Karpas-422 (cell line): ENCODE measurements around the gene COMMD1. TPM values are rescaled to one million over a fixed set of nuclear protein-coding genes. Genes with fewer than 3 reads are reported as not detected.
"Not testable (repeated sequence)": the region's sequence is repeated elsewhere in the genome, so short reads cannot be mapped to it uniquely, and the experiment has no call there.

ENCODE experiments used
- DNase-seq: peaks from one replicate; pipeline ENCODE4 v3.0.0-alpha.2; 2015
- H2AFZ ChIP-seq: fragments of 200-600 bp; sonication (generic); 2 replicates; pipeline ENCODE4 v1.6.1; 2014; ENCODE audit warnings: antibody characterized with exemption, low read length, mixed read lengths
- H3K27ac ChIP-seq: fragments of 200-600 bp; sonication (generic); 2 replicates; pipeline ENCODE4 v1.5.1; 2014; ENCODE audit warnings: mild to moderate bottlenecking, low read length, moderate library complexity
- H3K27me3 ChIP-seq: fragments of 200-600 bp; sonication (generic); 2 replicates; pipeline ENCODE4 v1.6.1; 2014; ENCODE audit warnings: low read length, mixed read lengths
- H3K36me3 ChIP-seq: fragments of 200-600 bp; sonication (generic); 2 replicates; pipeline ENCODE4 v1.6.1; 2014; ENCODE audit warnings: low read length, mixed read lengths; ENCODE audit not compliant: insufficient read depth
- H3K4me1 ChIP-seq: fragments of 200-600 bp; sonication (generic); 2 replicates; pipeline ENCODE4 v1.6.1; 2014; ENCODE audit warnings: mild to moderate bottlenecking, low read length, mixed read lengths
- H3K4me2 ChIP-seq: fragments of 200-600 bp; sonication (generic); 2 replicates; pipeline ENCODE4 v1.6.1; 2014; ENCODE audit warnings: low read length, low read depth, mild to moderate bottlenecking; ENCODE audit not compliant: poor library complexity, severe bottlenecking
- H3K4me3 ChIP-seq: fragments of 200-600 bp; sonication (generic); 2 replicates; pipeline ENCODE4 v1.5.1; 2014; ENCODE audit warnings: mild to moderate bottlenecking, antibody characterized with exemption, low read length, mixed read lengths
- H3K79me2 ChIP-seq: fragments of 200-600 bp; sonication (generic); 2 replicates; pipeline ENCODE4 v1.6.1; 2014; ENCODE audit warnings: mild to moderate bottlenecking, low read length, mixed read lengths
- H3K9ac ChIP-seq: fragments of 200-600 bp; sonication (generic); 2 replicates; pipeline ENCODE4 v1.6.0; 2014; ENCODE audit warnings: low read length
- H3K9me2 ChIP-seq: fragments of 200-600 bp; sonication (generic), shearing (Covaris generic); replicated peaks from 2 replicates; pipeline ENCODE4 v1.6.0; 2014; ENCODE audit warnings: mild to moderate bottlenecking, low read length, moderate library complexity; ENCODE audit not compliant: insufficient read depth
- H3K9me3 ChIP-seq: fragments of 300-700, 200-600 bp; sonication (generic); 2 replicates; pipeline ENCODE4 v1.6.1; 2014; ENCODE audit warnings: low read length, mixed read lengths
- H4K20me1 ChIP-seq: fragments of 200-600 bp; sonication (generic); 2 replicates; pipeline ENCODE4 v1.6.1; 2014; ENCODE audit warnings: mild to moderate bottlenecking, antibody characterized with exemption, low read length, low read depth; ENCODE audit not compliant: insufficient read depth
- total RNA-seq: library from RNA; depleted of rRNA; stranded (reverse); fragments of >200 nt; shearing (Covaris generic); gene quantifications from 2 replicates; pipeline ENCODE4 v1.2.3, GENCODE V29; 2014; ENCODE audit warnings: low replicate concordance

The COMMD1 gene
- total RNA-seq, 1 experiment from 2014 or later: 33.3 TPM

GRCh38 chr2:61993422-61994024, 88.0 kb downstream of the COMMD1 start:
- Histone ChIP-seq H3K4me3 (no peak overlapping the region), H3K4me1 (no peaks in the 10 kb centered on the region), H3K9me2 (no peaks in the 10 kb centered on the region), H4K20me1 (peaks cover 21% of the 10 kb centered on the region), H3K9ac (no peak overlapping the region), H3K27me3 (no peaks in the 10 kb centered on the region), H3K27ac (no peak overlapping the region), H3K79me2 (no peaks in the 10 kb centered on the region), H3K9me3 (no peaks in the 10 kb centered on the region), H3K36me3 (no peaks in the 10 kb centered on the region), H3K4me2 (no peak overlapping the region), H2AFZ (no peak overlapping the region)
- DNase-seq: peak; percentile 74

- Histone ChIP-seq H3K27ac (no peak overlapping the region), H3K4me1 (no peaks in the 10 kb centered on the region), H3K9me3 (no peaks in the 10 kb centered on the region), H3K27me3 (no peaks in the 10 kb centered on the region), H3K36me3 (no peaks in the 10 kb centered on the region), H3K4me2 (no peak overlapping the region), H3K9me2 (no peaks in the 10 kb centered on the region), H3K79me2 (no peaks in the 10 kb centered on the region), H2AFZ (no peak overlapping the region), H3K9ac (no peak overlapping the region), H4K20me1 (peaks cover 21% of the 10 kb centered on the region), H3K4me3 (no peak overlapping the region)
- DNase-seq: no peak
These were observed 89.1 kb downstream of the COMMD1 start for GRCh38 chr2:61994531-61994930.

- Histone ChIP-seq H2AFZ (no peak overlapping the region), H3K27me3 (no peaks in the 10 kb centered on the region), H3K27ac (no peak overlapping the region), H3K4me1 (no peaks in the 10 kb centered on the region), H3K9me3 (no peaks in the 10 kb centered on the region), H3K9ac (no peak overlapping the region), H3K79me2 (no peaks in the 10 kb centered on the region), H3K9me2 (no peaks in the 10 kb centered on the region), H3K4me2 (no peak overlapping the region), H3K4me3 (no peak overlapping the region), H4K20me1 (peaks cover 21% of the 10 kb centered on the region), H3K36me3 (no peaks in the 10 kb centered on the region)
- no peak for DNase-seq
These were observed 89.6 kb downstream of the COMMD1 start for GRCh38 chr2:61995065-61995464.

- Histone ChIP-seq H3K36me3 (no peaks in the 10 kb centered on the region), H2AFZ (no peak overlapping the region), H4K20me1 (peaks cover 21% of the 10 kb centered on the region), H3K27ac (no peak overlapping the region), H3K27me3 (no peaks in the 10 kb centered on the region), H3K4me1 (no peaks in the 10 kb centered on the region), H3K4me2 (no peak overlapping the region), H3K9ac (no peak overlapping the region), H3K79me2 (no peaks in the 10 kb centered on the region), H3K9me2 (no peaks in the 10 kb centered on the region), H3K9me3 (no peaks in the 10 kb centered on the region), H3K4me3 (no peak overlapping the region)
- no peak for DNase-seq
These were observed 90.0 kb downstream of the COMMD1 start for GRCh38 chr2:61995515-61995914.

GRCh38 chr2:61998426-61998825, 93.0 kb downstream of the COMMD1 start:
- no peak overlapping the region for H3K4me2 ChIP-seq
- H3K4me1 ChIP-seq: no peaks in the 10 kb centered on the region
- no peak overlapping the region for H2AFZ ChIP-seq
- H3K9me2 ChIP-seq: no peaks in the 10 kb centered on the region
- no peak overlapping the region for H3K27ac ChIP-seq
- H3K79me2 ChIP-seq: no peaks in the 10 kb centered on the region
- no peaks in the 10 kb centered on the region for H3K27me3 ChIP-seq
- H3K9ac ChIP-seq: no peak overlapping the region
- H3K9me3 ChIP-seq: no peaks in the 10 kb centered on the region
- DNase-seq: no peak
- no peaks in the 10 kb centered on the region for H3K36me3 ChIP-seq
- H3K4me3 ChIP-seq: no peak overlapping the region
- H4K20me1 ChIP-seq: peaks cover 8% of the 10 kb centered on the region; the same call in 1 of the 2 replicates

GRCh38 chr2:62000538-62000937, 95.1 kb downstream of the COMMD1 start:
- Histone ChIP-seq H3K27me3 (no peaks in the 10 kb centered on the region), H3K4me1 (no peaks in the 10 kb centered on the region), H2AFZ (no peak overlapping the region), H4K20me1 (no peaks in the 10 kb centered on the region), H3K36me3 (no peaks in the 10 kb centered on the region), H3K9ac (no peak overlapping the region), H3K79me2 (no peaks in the 10 kb centered on the region), H3K9me2 (no peaks in the 10 kb centered on the region), H3K4me2 (no peak overlapping the region), H3K9me3 (no peaks in the 10 kb centered on the region), H3K4me3 (no peak overlapping the region), H3K27ac (no peak overlapping the region)
- no peak for DNase-seq

- no peaks in the 10 kb centered on the region for H3K9me2 ChIP-seq
- H3K9me3 ChIP-seq: no peaks in the 10 kb centered on the region
- H3K4me1 ChIP-seq: no peaks in the 10 kb centered on the region
- no peak overlapping the region for H3K4me3 ChIP-seq
- H3K4me2 ChIP-seq: no peak overlapping the region
- H4K20me1 ChIP-seq: no peaks in the 10 kb centered on the region
- H3K36me3 ChIP-seq: no peaks in the 10 kb centered on the region
- no peak for DNase-seq
- H2AFZ ChIP-seq: no peak overlapping the region
- no peak overlapping the region for H3K27ac ChIP-seq
- no peaks in the 10 kb centered on the region for H3K79me2 ChIP-seq
- no peaks in the 10 kb centered on the region for H3K27me3 ChIP-seq
- no peak overlapping the region for H3K9ac ChIP-seq
These were observed 96.0 kb downstream of the COMMD1 start for GRCh38 chr2:62001431-62001830.

GRCh38 chr2:62004428-62004827, 99.0 kb downstream of the COMMD1 start:
- not testable (repeated sequence) for H3K4me3 ChIP-seq, H3K9me3 ChIP-seq, H3K9ac ChIP-seq, H4K20me1 ChIP-seq, H3K9me2 ChIP-seq, H3K27ac ChIP-seq, H3K27me3 ChIP-seq, H3K79me2 ChIP-seq, DNase-seq, H3K36me3 ChIP-seq, H3K4me1 ChIP-seq, H2AFZ ChIP-seq, H3K4me2 ChIP-seq

GRCh38 chr2:62007555-62007954, 102.1 kb downstream of the COMMD1 start:
- H3K36me3 ChIP-seq: no peaks in the 10 kb centered on the region
- H3K4me3 ChIP-seq: no peak overlapping the region
- H3K9me3 ChIP-seq: no peaks in the 10 kb centered on the region
- no peak overlapping the region for H2AFZ ChIP-seq
- no peaks in the 10 kb centered on the region for H3K4me1 ChIP-seq
- no peak overlapping the region for H3K4me2 ChIP-seq
- H3K27me3 ChIP-seq: no peaks in the 10 kb centered on the region
- no peak overlapping the region for H3K9ac ChIP-seq
- no peak overlapping the region for H3K27ac ChIP-seq
- no peaks in the 10 kb centered on the region for H3K79me2 ChIP-seq
- no peaks in the 10 kb centered on the region for H4K20me1 ChIP-seq
- no peaks in the 10 kb centered on the region for H3K9me2 ChIP-seq
- DNase-seq: no peak
